Measurements from ENCODE around the gene RNF121.
A peak's percentile ranks its signal among the peaks of the same experiment; 100 is the strongest.

RNF121 gene

GRCh38 chr11:71977743-71978418 is 49.0 kb downstream of the RNF121 start:
- Histone ChIP-seq H3K36me3 (peaks cover 8% of the 10 kb centered on the region), H3K9me3 (no peaks in the 10 kb centered on the region), H3K27me3 (no peaks in the 10 kb centered on the region), H3K4me3 (ENCODE audit: low read depth in 1 of 2, low read length in 1 of 2) (no peak overlapping the region), H3K27ac (peak overlapping the region; percentile 60), H3K4me1 (ENCODE audit: control insufficient read depth in 1 of 2, insufficient read depth in 1 of 2, low read depth in 1 of 2, low read length in 1 of 2) (peaks cover 8% of the 10 kb centered on the region in 2 experiments)
- peak; percentile 53 for TF ChIP-seq CTCF (IDR thresholded peaks at IDR 0.05)

GRCh38 chr11:71979094-71979493 is 50.2 kb downstream of the RNF121 start:
- no peak overlapping the region for H3K27ac ChIP-seq
- H3K4me1 ChIP-seq (ENCODE audit: control insufficient read depth in 1 of 2, insufficient read depth in 1 of 2, low read depth in 1 of 2, low read length in 1 of 2) = peaks cover 8% of the 10 kb centered on the region in 2 experiments
- no peaks in the 10 kb centered on the region for H3K9me3 ChIP-seq
- H3K4me3 ChIP-seq (ENCODE audit: low read depth in 1 of 2, low read length in 1 of 2) = no peak overlapping the region
- H3K27me3 ChIP-seq = no peaks in the 10 kb centered on the region
- TF ChIP-seq CTCF (IDR thresholded peaks at IDR 0.05) = no peak
- H3K36me3 ChIP-seq = peaks cover 8% of the 10 kb centered on the region

- H3K27ac ChIP-seq = no peak overlapping the region
- H3K9me3 ChIP-seq = no peaks in the 10 kb centered on the region
- TF ChIP-seq CTCF (IDR thresholded peaks at IDR 0.05) = no peak
- H3K4me3 ChIP-seq (ENCODE audit: low read depth in 1 of 2, low read length in 1 of 2) = no peak overlapping the region
- no peaks in the 10 kb centered on the region for H3K27me3 ChIP-seq
- H3K36me3 ChIP-seq = peaks cover 8% of the 10 kb centered on the region
- H3K4me1 ChIP-seq (ENCODE audit: control insufficient read depth in 1 of 2, insufficient read depth in 1 of 2, low read depth in 1 of 2, low read length in 1 of 2) = peaks cover 8% of the 10 kb centered on the region in 2 experiments
These were observed 50.8 kb downstream of the RNF121 start for GRCh38 chr11:71979602-71980001.

- TF ChIP-seq CTCF (IDR thresholded peaks at IDR 0.05) = no peak
- H3K4me1 ChIP-seq (ENCODE audit: control insufficient read depth in 1 of 2, insufficient read depth in 1 of 2, low read depth in 1 of 2, low read length in 1 of 2) = peaks cover 0 to 7% of the 10 kb centered on the region in 2 experiments
- H3K9me3 ChIP-seq = no peaks in the 10 kb centered on the region
- peak overlapping the region; percentile 79 for H3K27ac ChIP-seq
- no peaks in the 10 kb centered on the region for H3K27me3 ChIP-seq
- H3K4me3 ChIP-seq (ENCODE audit: low read depth in 1 of 2, low read length in 1 of 2) = no peak overlapping the region
- H3K36me3 ChIP-seq = no peaks in the 10 kb centered on the region
These were observed 57.3 kb downstream of the RNF121 start for GRCh38 chr11:71986131-71986530.

- Histone ChIP-seq H3K9me3 (no peaks in the 10 kb centered on the region), H3K27me3 (no peaks in the 10 kb centered on the region), H3K36me3 (no peaks in the 10 kb centered on the region), H3K27ac (no peak overlapping the region), H3K4me3 (ENCODE audit: low read depth in 1 of 2, low read length in 1 of 2) (no peak overlapping the region), H3K4me1 (ENCODE audit: control insufficient read depth in 1 of 2, insufficient read depth in 1 of 2, low read depth in 1 of 2, low read length in 1 of 2) (peaks cover 0 to 11% of the 10 kb centered on the region in 2 experiments)
- no peak for TF ChIP-seq CTCF (IDR thresholded peaks at IDR 0.05)
These were observed 58.7 kb downstream of the RNF121 start for GRCh38 chr11:71987521-71987920.
